HepG2 (cell line): Measurements from ENCODE around the gene SYT13.

ENCODE experiments used
- BCL6 ChIP-seq: IDR thresholded peaks from 2 replicates; pipeline ENCODE4 v1.6.1; 2016; ENCODE audit warnings: missing genetic modification reagents, missing compliant biosample characterization
- BRD4 ChIP-seq: sonication (generic); formaldehyde crosslinking; IDR thresholded peaks from 2 replicates; pipeline ENCODE4 v1.4.0; 2020; ENCODE audit warnings: missing genetic modification reagents
- CTCF ChIP-seq: sonication (generic); formaldehyde crosslinking; IDR thresholded peaks from 2 replicates; pipeline ENCODE4 v1.5.0; 2020; ENCODE audit warnings: mild to moderate bottlenecking, missing genetic modification reagents, moderate library complexity
- NR2C2 ChIP-seq: sonication (generic); formaldehyde crosslinking; IDR thresholded peaks from 2 replicates; pipeline ENCODE4 v1.4.0; 2020; ENCODE audit warnings: missing genetic modification reagents, mild to moderate bottlenecking, moderate library complexity, borderline replicate concordance
- RAD21 ChIP-seq: fragments of 450-650 bp; formaldehyde crosslinking; IDR thresholded peaks from 2 replicates; pipeline ENCODE4 v1.5.0; 2020; ENCODE audit warnings: mild to moderate bottlenecking
- STAT6 ChIP-seq: sonication (generic); formaldehyde crosslinking; IDR thresholded peaks from 2 replicates; pipeline ENCODE4 v1.4.0; 2020; ENCODE audit warnings: missing genetic modification reagents, mild to moderate bottlenecking, borderline replicate concordance
- SUZ12 ChIP-seq: fragments of 150-350 bp; IDR thresholded peaks from 2 replicates; pipeline ENCODE4 v1.6.1; 2014; ENCODE audit warnings: low read depth, low read length
- TF ChIP-seq, protein P1 (sequence below): IDR thresholded peaks from 2 replicates; pipeline ENCODE4 v1.6.1; 2012; ENCODE audit warnings: inconsistent platforms
- TF ChIP-seq, protein P2 (sequence below): sonication (generic); formaldehyde crosslinking; IDR thresholded peaks from 2 replicates; pipeline ENCODE4 v1.4.0; 2020; ENCODE audit warnings: missing genetic modification reagents

GRCh38 chr11:45250035-45250718, 36.0 kb downstream of the SYT13 start:
- no peak for TF ChIP-seq CTCF (CRISPR knock-in tag)
- no peak for TF ChIP-seq NR2C2 (CRISPR knock-in tag)
- TF ChIP-seq BRD4 (CRISPR knock-in tag): no peak
- no peak for TF ChIP-seq SUZ12
- TF ChIP-seq, protein P1, sequence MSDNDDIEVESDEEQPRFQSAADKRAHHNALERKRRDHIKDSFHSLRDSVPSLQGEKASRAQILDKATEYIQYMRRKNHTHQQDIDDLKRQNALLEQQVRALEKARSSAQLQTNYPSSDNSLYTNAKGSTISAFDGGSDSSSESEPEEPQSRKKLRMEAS: no peak
- TF ChIP-seq, protein P2, sequence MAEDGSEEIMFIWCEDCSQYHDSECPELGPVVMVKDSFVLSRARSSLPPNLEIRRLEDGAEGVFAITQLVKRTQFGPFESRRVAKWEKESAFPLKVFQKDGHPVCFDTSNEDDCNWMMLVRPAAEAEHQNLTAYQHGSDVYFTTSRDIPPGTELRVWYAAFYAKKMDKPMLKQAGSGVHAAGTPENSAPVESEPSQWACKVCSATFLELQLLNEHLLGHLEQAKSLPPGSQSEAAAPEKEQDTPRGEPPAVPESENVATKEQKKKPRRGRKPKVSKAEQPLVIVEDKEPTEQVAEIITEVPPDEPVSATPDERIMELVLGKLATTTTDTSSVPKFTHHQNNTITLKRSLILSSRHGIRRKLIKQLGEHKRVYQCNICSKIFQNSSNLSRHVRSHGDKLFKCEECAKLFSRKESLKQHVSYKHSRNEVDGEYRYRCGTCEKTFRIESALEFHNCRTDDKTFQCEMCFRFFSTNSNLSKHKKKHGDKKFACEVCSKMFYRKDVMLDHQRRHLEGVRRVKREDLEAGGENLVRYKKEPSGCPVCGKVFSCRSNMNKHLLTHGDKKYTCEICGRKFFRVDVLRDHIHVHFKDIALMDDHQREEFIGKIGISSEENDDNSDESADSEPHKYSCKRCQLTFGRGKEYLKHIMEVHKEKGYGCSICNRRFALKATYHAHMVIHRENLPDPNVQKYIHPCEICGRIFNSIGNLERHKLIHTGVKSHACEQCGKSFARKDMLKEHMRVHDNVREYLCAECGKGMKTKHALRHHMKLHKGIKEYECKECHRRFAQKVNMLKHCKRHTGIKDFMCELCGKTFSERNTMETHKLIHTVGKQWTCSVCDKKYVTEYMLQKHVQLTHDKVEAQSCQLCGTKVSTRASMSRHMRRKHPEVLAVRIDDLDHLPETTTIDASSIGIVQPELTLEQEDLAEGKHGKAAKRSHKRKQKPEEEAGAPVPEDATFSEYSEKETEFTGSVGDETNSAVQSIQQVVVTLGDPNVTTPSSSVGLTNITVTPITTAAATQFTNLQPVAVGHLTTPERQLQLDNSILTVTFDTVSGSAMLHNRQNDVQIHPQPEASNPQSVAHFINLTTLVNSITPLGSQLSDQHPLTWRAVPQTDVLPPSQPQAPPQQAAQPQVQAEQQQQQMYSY: no peak
- TF ChIP-seq STAT6 (CRISPR knock-in tag): no peak
- TF ChIP-seq BCL6 (CRISPR knock-in tag): no peak
- TF ChIP-seq RAD21 (CRISPR knock-in tag): no peak
